Large intestine (tissue), 3 donors: ENCODE results near the gene MAGEA8. TPM values are rescaled to one million over a fixed set of nuclear protein-coding genes. Genes with fewer than 3 reads are reported as not detected.
"Not testable (repeated sequence)": the region's sequence is repeated elsewhere in the genome, so short reads cannot be mapped to it uniquely, and the experiment has no call there.

ENCODE experiments used
- DNase-seq, 2 donors: peaks; one replicate each; pipeline versions ENCODE4 v3.0.0 to v3.0.0-alpha.2; 2013
- H3K27ac ChIP-seq: one replicate; pipeline ENCODE4 v1.5.1; 2013; ENCODE audit warnings: low read length
- H3K27me3 ChIP-seq: 2 replicates; pipeline ENCODE4 v1.6.1; 2013; ENCODE audit warnings: low read length; ENCODE audit not compliant: control insufficient read depth, insufficient read depth
- H3K36me3 ChIP-seq: 2 replicates; pipeline ENCODE4 v1.6.1; 2013; ENCODE audit warnings: low read length; ENCODE audit not compliant: control insufficient read depth, insufficient read depth
- H3K4me1 ChIP-seq: one replicate; pipeline ENCODE4 v1.6.1; 2013; ENCODE audit warnings: low read length; ENCODE audit not compliant: control insufficient read depth, insufficient read depth
- H3K4me3 ChIP-seq: one replicate; pipeline ENCODE4 v1.5.1; 2013; ENCODE audit warnings: low read length
- H3K9me3 ChIP-seq: one replicate; pipeline ENCODE4 v1.6.1; 2013; ENCODE audit warnings: mild to moderate bottlenecking, low read depth, low read length, moderate library complexity; ENCODE audit not compliant: control insufficient read depth
- WGBS: methylation state at CpG from one replicate; pipeline ENCODE4 v1.1.5; 2013; ENCODE audit warnings: low lambda C conversion rate; ENCODE audit not compliant: insufficient coverage; 5-methylcytosine and 5-hydroxymethylcytosine counted together
- polyA plus RNA-seq: library from polyadenylated mRNA; unstranded; fragments of 120-200 nt; gene quantifications from one replicate; pipeline ENCODE4 v1.2.1, GENCODE V29; 2013

MAGEA8 gene
- polyA plus RNA-seq, 1 donor = 0.12 TPM

- DNase-seq = no peak
- no CpG with 5 or more reads among the region's 2 CpGs for WGBS
- no peaks in the 10 kb centered on the region for H3K36me3 ChIP-seq
- H3K9me3 ChIP-seq = no peaks in the 10 kb centered on the region
- H3K27ac ChIP-seq = no peak overlapping the region
- H3K4me3 ChIP-seq = no peak overlapping the region
- no peaks in the 10 kb centered on the region for H3K4me1 ChIP-seq
- H3K27me3 ChIP-seq = no peaks in the 10 kb centered on the region
Observed at GRCh38 chrX:149853925-149854324, 27.1 kb upstream of the MAGEA8 start.

- DNase-seq = no peak
- no peak overlapping the region for H3K27ac ChIP-seq
- H3K9me3 ChIP-seq = no peaks in the 10 kb centered on the region
- H3K4me3 ChIP-seq = no peak overlapping the region
- no peaks in the 10 kb centered on the region for H3K36me3 ChIP-seq
- no peaks in the 10 kb centered on the region for H3K27me3 ChIP-seq
- no peaks in the 10 kb centered on the region for H3K4me1 ChIP-seq
- no CpG with 5 or more reads among the region's 6 CpGs for WGBS
Observed at GRCh38 chrX:149858592-149858991, 22.4 kb upstream of the MAGEA8 start.

GRCh38 chrX:149860445-149860844, 20.5 kb upstream of the MAGEA8 start:
- no peak overlapping the region for H3K4me3 ChIP-seq
- H3K27me3 ChIP-seq = no peaks in the 10 kb centered on the region
- no peaks in the 10 kb centered on the region for H3K9me3 ChIP-seq
- DNase-seq = no peak
- H3K27ac ChIP-seq = no peak overlapping the region
- H3K36me3 ChIP-seq = no peaks in the 10 kb centered on the region
- no peaks in the 10 kb centered on the region for H3K4me1 ChIP-seq

GRCh38 chrX:149865390-149865789, 15.6 kb upstream of the MAGEA8 start:
- DNase-seq = no peak
- no peaks in the 10 kb centered on the region for H3K27me3 ChIP-seq
- no peaks in the 10 kb centered on the region for H3K4me1 ChIP-seq
- no peaks in the 10 kb centered on the region for H3K9me3 ChIP-seq
- H3K36me3 ChIP-seq = no peaks in the 10 kb centered on the region
- H3K27ac ChIP-seq = no peak overlapping the region
- no peak overlapping the region for H3K4me3 ChIP-seq
- WGBS = no CpG with 5 or more reads among the region's 2 CpGs

GRCh38 chrX:149867488-149867887, 13.5 kb upstream of the MAGEA8 start:
- WGBS = no CpG with 5 or more reads among the region's 3 CpGs
- H3K4me3 ChIP-seq = no peak overlapping the region
- no peak for DNase-seq
- H3K9me3 ChIP-seq = no peaks in the 10 kb centered on the region
- H3K4me1 ChIP-seq = no peaks in the 10 kb centered on the region
- H3K27me3 ChIP-seq = no peaks in the 10 kb centered on the region
- no peaks in the 10 kb centered on the region for H3K36me3 ChIP-seq
- H3K27ac ChIP-seq = no peak overlapping the region

GRCh38 chrX:149870840-149871239, 10.1 kb upstream of the MAGEA8 start:
- no CpG with 5 or more reads among the region's 2 CpGs for WGBS
- no peak for DNase-seq

GRCh38 chrX:149871433-149871832, 9.6 kb upstream of the MAGEA8 start:
- Histone ChIP-seq H3K36me3 (no peaks in the 10 kb centered on the region), H3K4me3 (no peak overlapping the region), H3K4me1 (no peaks in the 10 kb centered on the region), H3K27ac (no peak overlapping the region), H3K27me3 (no peaks in the 10 kb centered on the region), H3K9me3 (no peaks in the 10 kb centered on the region)
- DNase-seq = no peak
- no CpG with 5 or more reads among the region's 2 CpGs for WGBS

More at GRCh38 chrX:149870840-149871239, 10.1 kb upstream of the MAGEA8 start:
- Histone ChIP-seq H3K4me3 (no peak overlapping the region), H3K9me3 (no peaks in the 10 kb centered on the region), H3K27me3 (no peaks in the 10 kb centered on the region), H3K4me1 (no peaks in the 10 kb centered on the region), H3K27ac (no peak overlapping the region), H3K36me3 (no peaks in the 10 kb centered on the region)

GRCh38 chrX:149871940-149872339, 9.0 kb upstream of the MAGEA8 start:
- Histone ChIP-seq H3K4me1 (no peaks in the 10 kb centered on the region), H3K4me3 (no peak overlapping the region), H3K27ac (no peak overlapping the region), H3K9me3 (no peaks in the 10 kb centered on the region), H3K27me3 (no peaks in the 10 kb centered on the region), H3K36me3 (no peaks in the 10 kb centered on the region)
- WGBS = no CpG with 5 or more reads among the region's 3 CpGs
- DNase-seq = peak; percentile 2 to 23

- WGBS = no CpG with 5 or more reads among the region's 1 CpG
- H3K4me1 ChIP-seq = no peaks in the 10 kb centered on the region
- H3K36me3 ChIP-seq = no peaks in the 10 kb centered on the region
- no peaks in the 10 kb centered on the region for H3K27me3 ChIP-seq
- no peak overlapping the region for H3K27ac ChIP-seq
- no peak overlapping the region for H3K4me3 ChIP-seq
- no peaks in the 10 kb centered on the region for H3K9me3 ChIP-seq
- no peak for DNase-seq
Observed at GRCh38 chrX:149877157-149877556, 3.8 kb upstream of the MAGEA8 start.

- H3K36me3 ChIP-seq = no peaks in the 10 kb centered on the region
- no CpG with 5 or more reads among the region's 4 CpGs for WGBS
Observed at GRCh38 chrX:149877636-149878035, 3.3 kb upstream of the MAGEA8 start.

GRCh38 chrX:149890828-149891227, 9.8 kb downstream of the MAGEA8 start:
- WGBS = no CpG with 5 or more reads among the region's 2 CpGs
- H3K36me3 ChIP-seq, H3K4me3 ChIP-seq, H3K27ac ChIP-seq, H3K4me1 ChIP-seq, H3K27me3 ChIP-seq, DNase-seq, H3K9me3 ChIP-seq: not testable (repeated sequence)

More at GRCh38 chrX:149877636-149878035, 3.3 kb upstream of the MAGEA8 start:
- Histone ChIP-seq H3K9me3 (no peaks in the 10 kb centered on the region), H3K4me1 (no peaks in the 10 kb centered on the region), H3K4me3 (no peak overlapping the region), H3K27ac (no peak overlapping the region), H3K27me3 (no peaks in the 10 kb centered on the region)
- DNase-seq = no peak
